Measurements from ENCODE around the gene ZFR2.

Gene ZFR2

DNA sequence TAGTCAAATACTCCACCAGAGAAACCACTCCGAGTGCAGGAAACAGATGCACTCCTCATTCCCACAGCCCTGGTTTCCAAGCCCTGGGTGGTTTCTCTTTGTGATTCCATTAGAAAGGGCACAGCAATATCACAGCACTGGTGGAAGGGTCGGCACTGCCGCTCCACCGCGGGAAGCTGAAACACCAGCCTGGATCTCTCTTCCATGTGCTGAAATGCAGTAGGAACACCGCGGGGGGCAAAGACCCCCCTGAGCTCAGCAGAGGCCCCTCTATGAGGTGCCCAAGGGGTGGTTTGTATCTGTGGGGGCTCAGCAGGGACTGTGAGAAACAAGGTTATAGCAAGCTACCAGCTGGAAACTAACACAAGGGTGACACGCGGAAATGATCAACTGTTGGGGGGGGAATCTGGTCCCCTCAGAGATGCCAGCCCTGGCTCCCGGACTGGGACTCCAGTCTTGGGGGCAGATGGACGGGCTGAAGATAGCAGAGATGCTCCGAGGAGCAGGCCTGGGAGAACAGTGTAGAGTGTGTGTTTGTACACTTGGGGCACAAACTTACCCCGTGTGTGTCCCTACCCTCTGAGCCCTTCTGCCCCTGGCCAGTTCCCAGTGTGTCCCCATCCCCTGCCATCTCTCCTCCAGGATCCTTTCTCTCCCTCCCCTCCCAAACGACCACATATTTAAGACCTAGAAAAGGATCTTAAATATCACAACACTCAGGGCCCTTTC, 1.8 kb downstream of the ZFR2 start:
- no peak overlapping the region for H3K4me2 ChIP-seq (ENCODE audit: low read length)
- peaks cover 72% of the 10 kb centered on the region for H3K27me3 ChIP-seq (ENCODE audit: control insufficient read depth, insufficient read depth, low read length)
- H3K4me1 ChIP-seq (ENCODE audit: control insufficient read depth, insufficient read depth, low read length): no peaks in the 10 kb centered on the region

DNA sequence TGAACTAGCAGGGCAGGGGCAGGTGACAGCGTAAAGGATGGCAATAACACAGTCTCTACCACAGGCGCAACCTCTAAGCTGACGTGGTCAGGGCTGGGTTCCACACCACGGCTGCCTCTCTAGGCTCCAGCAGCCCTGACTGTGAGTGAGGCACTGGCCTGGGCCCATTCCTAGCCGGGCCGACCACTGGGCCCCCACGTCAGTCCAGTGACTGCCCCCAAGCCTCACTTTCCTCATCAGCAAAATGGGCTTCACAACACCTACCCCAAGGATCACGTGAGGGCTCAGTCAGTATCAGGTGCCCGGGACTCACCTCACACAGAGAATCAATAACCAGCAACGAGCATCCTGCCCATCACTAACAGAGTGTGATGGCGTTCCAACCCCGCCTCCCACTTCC, 5.2 kb downstream of the ZFR2 start:
- Histone ChIP-seq H3K9ac (ENCODE audit: low read depth, low read length) (no peak overlapping the region), H3K9me3 (replicated peaks; ENCODE audit: low read length) (no peaks in the 10 kb centered on the region), H3K27me3 (ENCODE audit: control insufficient read depth, insufficient read depth, low read length) (peaks cover 79% of the 10 kb centered on the region), H3K4me3 (ENCODE audit: low read length) (no peak overlapping the region), H3K36me3 (ENCODE audit: insufficient read depth, low read length) (no peaks in the 10 kb centered on the region), H3K4me1 (ENCODE audit: control insufficient read depth, insufficient read depth, low read length) (no peaks in the 10 kb centered on the region), H3K4me2 (ENCODE audit: low read length) (no peak overlapping the region)

More for the DNA sequence above, 1.8 kb downstream of the ZFR2 start:
- Histone ChIP-seq H3K36me3 (ENCODE audit: insufficient read depth, low read length) (no peaks in the 10 kb centered on the region), H3K9me3 (replicated peaks; ENCODE audit: low read length) (no peaks in the 10 kb centered on the region), H3K4me3 (ENCODE audit: low read length) (no peak overlapping the region), H3K9ac (ENCODE audit: low read depth, low read length) (no peak overlapping the region)

DNA sequence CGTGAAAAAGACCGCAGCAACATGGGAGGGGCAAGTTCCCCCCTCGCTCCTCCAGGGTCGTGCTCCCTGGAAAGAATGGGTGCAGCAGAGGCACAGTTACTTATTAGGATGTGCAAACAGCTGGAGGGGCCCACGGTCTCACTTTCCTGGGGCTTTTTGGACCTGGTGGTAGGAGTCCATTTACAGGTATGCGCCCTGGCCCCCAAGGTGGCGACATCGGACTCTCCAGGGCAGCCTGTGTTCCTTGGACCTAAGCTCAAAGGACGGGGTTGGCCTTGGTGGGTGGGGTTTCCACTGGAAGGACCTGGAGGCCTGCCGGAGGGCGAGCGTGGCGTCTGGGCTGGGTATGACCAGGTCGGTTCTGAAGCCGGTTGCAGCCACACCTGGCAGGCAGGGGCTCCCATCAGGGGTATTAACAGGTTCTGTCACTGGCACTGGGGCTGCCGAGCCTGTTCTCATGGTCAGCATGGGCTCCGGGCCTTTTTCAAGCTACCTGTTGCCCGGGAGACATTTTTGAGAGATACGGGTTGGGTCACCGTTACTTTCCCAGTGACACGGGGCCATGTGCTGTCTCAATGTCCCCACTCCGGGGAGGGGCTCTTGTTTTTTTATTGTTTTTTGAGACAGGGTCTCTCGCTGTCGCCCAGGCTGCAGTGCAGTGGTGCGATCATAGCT, 5.9 kb downstream of the ZFR2 start:
- Histone ChIP-seq H3K4me1 (ENCODE audit: control insufficient read depth, insufficient read depth, low read length) (no peaks in the 10 kb centered on the region), H3K36me3 (ENCODE audit: insufficient read depth, low read length) (no peaks in the 10 kb centered on the region), H3K27me3 (ENCODE audit: control insufficient read depth, insufficient read depth, low read length) (peaks cover 80% of the 10 kb centered on the region), H3K4me2 (ENCODE audit: low read length) (no peak overlapping the region), H3K9ac (ENCODE audit: low read depth, low read length) (no peak overlapping the region), H3K9me3 (replicated peaks; ENCODE audit: low read length) (no peaks in the 10 kb centered on the region), H3K4me3 (ENCODE audit: low read length) (no peak overlapping the region)

DNA sequence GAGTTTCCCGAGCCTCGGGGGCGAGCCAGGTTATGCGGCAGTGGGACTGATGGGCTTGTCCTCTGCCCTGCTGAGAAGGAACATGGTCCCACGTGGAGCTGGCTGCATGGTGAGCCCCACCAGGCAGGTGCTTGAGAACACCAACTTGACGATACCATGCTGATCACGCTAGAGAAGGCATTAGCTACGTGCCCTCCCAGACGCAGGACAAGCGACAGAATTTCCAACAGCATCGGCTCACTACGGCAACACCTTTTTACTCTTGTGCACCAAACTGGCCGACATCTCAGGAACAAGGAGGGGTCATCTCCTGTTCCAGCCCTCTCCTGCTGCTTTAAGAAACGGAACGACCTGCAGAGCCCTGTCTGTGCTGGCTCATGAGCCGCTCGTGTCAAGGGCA, 8.3 kb downstream of the ZFR2 start:
- H3K4me2 ChIP-seq (ENCODE audit: low read length): no peak overlapping the region
- H3K9me3 ChIP-seq (replicated peaks; ENCODE audit: low read length): no peaks in the 10 kb centered on the region
- no peak overlapping the region for H3K4me3 ChIP-seq (ENCODE audit: low read length)
- H3K4me1 ChIP-seq (ENCODE audit: control insufficient read depth, insufficient read depth, low read length): no peaks in the 10 kb centered on the region
- no peaks in the 10 kb centered on the region for H3K36me3 ChIP-seq (ENCODE audit: insufficient read depth, low read length)
- H3K27me3 ChIP-seq (ENCODE audit: control insufficient read depth, insufficient read depth, low read length): peaks cover 69% of the 10 kb centered on the region
- H3K9ac ChIP-seq (ENCODE audit: low read depth, low read length): no peak overlapping the region

DNA sequence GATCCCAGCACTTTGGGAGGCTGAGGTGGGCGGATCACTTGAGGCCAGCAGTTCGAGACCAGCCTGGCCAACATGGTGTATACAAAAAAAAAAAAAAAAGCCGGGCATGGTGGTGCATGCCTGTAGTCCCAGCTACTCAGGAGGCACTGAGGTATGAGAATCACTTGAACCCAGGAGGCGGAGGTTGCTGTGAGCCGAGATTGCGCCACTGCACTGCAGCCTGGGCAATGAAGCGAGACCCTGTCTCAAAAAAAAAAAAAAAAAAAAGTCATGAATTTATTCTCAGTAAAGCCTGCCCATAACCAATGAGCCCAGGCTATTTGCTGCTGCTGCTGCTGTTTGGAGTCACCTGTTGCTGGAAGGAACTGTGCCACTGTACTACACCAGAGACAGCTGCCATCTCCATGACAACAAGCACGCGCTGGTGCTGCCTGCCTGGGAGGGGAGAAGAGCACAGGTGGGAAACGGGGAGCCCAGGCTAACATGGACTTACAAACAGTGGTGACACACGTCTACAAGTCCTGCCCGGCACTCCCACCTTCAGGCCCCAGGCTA, 11.3 kb downstream of the ZFR2 start:
- H3K4me3 ChIP-seq (ENCODE audit: low read length): no peak overlapping the region
- no peaks in the 10 kb centered on the region for H3K4me1 ChIP-seq (ENCODE audit: control insufficient read depth, insufficient read depth, low read length)
- no peak overlapping the region for H3K9ac ChIP-seq (ENCODE audit: low read depth, low read length)
- no peaks in the 10 kb centered on the region for H3K9me3 ChIP-seq (replicated peaks; ENCODE audit: low read length)
- no peak overlapping the region for H3K4me2 ChIP-seq (ENCODE audit: low read length)
- peaks cover 54% of the 10 kb centered on the region for H3K27me3 ChIP-seq (ENCODE audit: control insufficient read depth, insufficient read depth, low read length)
- no peaks in the 10 kb centered on the region for H3K36me3 ChIP-seq (ENCODE audit: insufficient read depth, low read length)

DNA sequence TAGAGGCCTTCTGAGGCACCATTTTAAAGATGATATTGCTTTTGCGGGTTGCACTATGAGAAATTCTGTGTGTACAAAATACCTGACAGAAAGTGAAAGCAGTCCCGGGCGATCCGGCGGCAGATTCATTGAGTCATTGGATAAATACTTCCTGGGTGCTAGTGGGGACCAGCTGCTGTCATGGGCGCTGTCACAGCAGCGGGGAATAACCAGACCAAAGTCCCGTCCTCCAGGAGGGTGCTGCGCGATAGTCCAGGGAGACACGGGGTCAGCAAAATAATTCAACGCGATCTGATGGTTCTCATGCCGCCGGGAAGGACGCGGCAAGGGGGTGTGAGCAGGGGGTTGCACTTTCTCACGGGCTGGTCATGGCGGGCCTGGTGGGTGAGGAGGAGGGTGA, 13.5 kb downstream of the ZFR2 start:
- Histone ChIP-seq H3K9me3 (replicated peaks; ENCODE audit: low read length) (peaks cover 7% of the 10 kb centered on the region), H3K4me3 (ENCODE audit: low read length) (no peak overlapping the region), H3K27me3 (ENCODE audit: control insufficient read depth, insufficient read depth, low read length) (peaks cover 49% of the 10 kb centered on the region), H3K9ac (ENCODE audit: low read depth, low read length) (no peak overlapping the region), H3K4me1 (ENCODE audit: control insufficient read depth, insufficient read depth, low read length) (no peaks in the 10 kb centered on the region), H3K36me3 (ENCODE audit: insufficient read depth, low read length) (no peaks in the 10 kb centered on the region), H3K4me2 (ENCODE audit: low read length) (no peak overlapping the region)

DNA sequence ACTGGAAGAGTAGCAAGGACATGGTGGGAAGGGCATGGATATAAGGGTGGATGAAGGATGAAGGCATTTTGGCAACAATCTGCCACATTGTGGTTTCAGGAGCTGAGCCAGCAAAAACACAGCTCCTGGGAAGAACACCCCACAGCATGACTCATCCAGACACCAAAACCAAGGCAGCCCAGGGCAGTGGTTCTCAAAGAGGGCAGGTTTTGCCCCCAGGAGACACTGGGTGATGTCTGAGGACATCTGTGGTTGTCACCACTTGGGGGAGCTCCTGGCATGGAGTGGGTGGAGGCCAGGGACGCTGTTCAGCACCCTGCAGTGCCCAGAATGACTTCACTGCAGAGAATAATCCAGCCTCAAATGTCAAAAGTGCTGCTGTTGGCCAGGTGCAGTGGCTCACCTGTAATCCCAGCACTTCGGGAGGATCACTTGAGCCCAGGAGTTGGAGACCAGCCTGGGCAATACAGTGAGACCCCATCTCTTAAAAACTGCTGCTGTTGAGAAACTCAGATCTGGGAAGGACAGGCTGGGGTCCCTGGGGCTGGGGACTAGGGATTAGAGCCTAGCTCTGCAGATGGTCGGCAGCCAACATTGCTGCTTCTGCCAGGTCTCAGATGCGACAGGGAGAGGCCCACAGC, 16.1 kb downstream of the ZFR2 start:
- Histone ChIP-seq H3K4me1 (ENCODE audit: control insufficient read depth, insufficient read depth, low read length) (no peaks in the 10 kb centered on the region), H3K27me3 (ENCODE audit: control insufficient read depth, insufficient read depth, low read length) (peaks cover 40% of the 10 kb centered on the region), H3K9ac (ENCODE audit: low read depth, low read length) (no peak overlapping the region), H3K4me2 (ENCODE audit: low read length) (no peak overlapping the region), H3K9me3 (replicated peaks; ENCODE audit: low read length) (peaks cover 7% of the 10 kb centered on the region), H3K36me3 (ENCODE audit: insufficient read depth, low read length) (no peaks in the 10 kb centered on the region), H3K4me3 (ENCODE audit: low read length) (no peak overlapping the region)

DNA sequence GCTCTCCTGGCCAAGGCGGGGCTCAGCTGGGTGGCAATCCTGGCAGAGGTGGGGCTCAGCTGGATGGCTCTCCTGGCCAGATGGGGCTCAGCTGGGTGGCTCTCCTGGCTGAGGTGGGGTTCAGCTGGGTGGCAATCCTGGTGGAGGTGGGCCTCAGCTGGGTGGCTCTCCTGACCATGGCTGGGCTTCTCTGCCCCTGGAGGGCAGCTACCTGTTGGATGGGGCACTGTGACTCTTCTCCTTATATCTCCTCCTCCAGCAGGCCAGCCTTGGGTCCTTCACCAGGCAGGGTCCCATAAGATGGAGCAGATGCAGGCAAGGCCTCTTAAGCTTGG, 16.7 kb downstream of the ZFR2 start:
- Histone ChIP-seq H3K9me3 (replicated peaks; ENCODE audit: low read length) (peaks cover 7% of the 10 kb centered on the region), H3K36me3 (ENCODE audit: insufficient read depth, low read length) (no peaks in the 10 kb centered on the region), H3K27me3 (ENCODE audit: control insufficient read depth, insufficient read depth, low read length) (peaks cover 39% of the 10 kb centered on the region), H3K4me3 (ENCODE audit: low read length) (no peak overlapping the region), H3K4me1 (ENCODE audit: control insufficient read depth, insufficient read depth, low read length) (no peaks in the 10 kb centered on the region), H3K4me2 (ENCODE audit: low read length) (no peak overlapping the region), H3K9ac (ENCODE audit: low read depth, low read length) (no peak overlapping the region)

DNA sequence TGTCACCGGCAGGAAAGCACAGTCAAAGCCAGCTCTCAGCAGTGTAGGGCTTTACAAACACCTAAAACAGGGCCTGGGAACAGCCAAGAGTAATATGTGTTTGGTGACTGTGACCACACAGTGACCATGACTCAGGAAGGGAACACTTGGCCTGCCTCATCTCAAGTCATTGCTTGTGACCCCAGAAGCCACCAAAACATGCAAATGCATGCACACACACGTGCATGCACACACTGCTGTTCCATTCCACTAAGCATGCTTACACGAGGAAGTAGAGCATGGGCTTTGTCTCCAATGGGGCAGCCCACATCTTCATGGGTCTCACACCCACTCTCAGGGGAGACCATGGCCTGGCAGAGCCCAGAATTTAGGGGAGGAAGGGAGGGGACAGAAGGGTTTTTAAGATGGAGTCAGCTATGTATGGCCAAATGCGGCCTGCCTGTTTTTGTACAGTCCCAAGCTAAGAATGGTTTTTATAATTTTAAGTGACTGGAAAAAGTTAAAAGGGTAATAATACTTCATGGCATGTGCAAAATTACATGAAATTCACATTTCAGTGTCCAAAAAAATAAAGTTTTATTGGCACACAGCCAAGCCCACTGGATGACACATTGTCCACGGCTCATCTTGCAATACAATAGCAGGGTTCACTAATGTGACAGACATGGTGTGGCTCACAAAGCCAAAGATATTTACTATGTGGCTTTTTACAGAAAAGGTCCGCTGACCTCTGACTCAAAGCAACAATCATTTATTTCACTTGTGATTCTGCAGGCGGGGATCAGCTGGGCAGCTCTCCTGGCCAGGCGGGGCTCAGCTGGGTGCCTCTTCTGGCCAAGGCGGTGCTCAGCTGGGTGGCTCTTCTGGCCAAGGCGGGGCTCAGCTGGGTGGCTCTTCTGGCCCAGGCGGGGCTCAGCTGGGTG, 17.3 kb downstream of the ZFR2 start:
- H3K4me3 ChIP-seq (ENCODE audit: low read length): no peak overlapping the region
- H3K9me3 ChIP-seq (replicated peaks; ENCODE audit: low read length): peaks cover 7% of the 10 kb centered on the region
- no peaks in the 10 kb centered on the region for H3K4me1 ChIP-seq (ENCODE audit: control insufficient read depth, insufficient read depth, low read length)
- no peak overlapping the region for H3K4me2 ChIP-seq (ENCODE audit: low read length)
- H3K36me3 ChIP-seq (ENCODE audit: insufficient read depth, low read length): no peaks in the 10 kb centered on the region
- H3K27me3 ChIP-seq (ENCODE audit: control insufficient read depth, insufficient read depth, low read length): peaks cover 44% of the 10 kb centered on the region
- H3K9ac ChIP-seq (ENCODE audit: low read depth, low read length): no peak overlapping the region

DNA sequence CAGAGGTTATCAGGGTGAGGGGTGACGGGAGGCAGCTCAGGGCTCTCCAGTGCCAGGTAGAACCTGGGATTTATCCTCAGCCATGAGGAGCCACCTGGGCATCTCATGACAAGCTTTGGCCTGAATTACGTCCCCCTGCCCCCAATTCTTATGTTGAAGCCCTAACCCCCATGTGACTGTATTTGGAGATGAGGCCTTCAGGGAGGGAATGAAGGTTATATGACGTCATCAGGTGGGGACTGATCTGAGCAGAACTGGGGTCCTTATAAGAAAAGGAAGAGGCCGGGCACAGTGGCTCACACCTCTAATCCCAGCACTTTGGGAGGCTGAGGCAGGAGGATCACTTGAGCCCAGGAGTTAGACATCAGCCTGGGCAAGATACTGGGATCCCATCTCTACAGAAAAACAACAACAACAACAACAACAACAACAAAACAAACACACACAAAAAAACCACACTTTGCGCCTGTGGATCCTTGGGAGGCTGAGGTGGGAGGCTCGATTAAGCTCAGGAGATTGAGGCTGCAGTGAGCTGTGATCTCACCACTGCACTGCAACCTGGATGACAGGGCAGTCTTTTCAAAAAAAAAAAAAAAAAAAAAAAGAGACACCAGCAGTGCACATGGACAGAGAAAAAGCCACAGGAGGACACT, 18.4 kb downstream of the ZFR2 start:
- no peak overlapping the region for H3K4me2 ChIP-seq (ENCODE audit: low read length)
- peaks cover 39% of the 10 kb centered on the region for H3K27me3 ChIP-seq (ENCODE audit: control insufficient read depth, insufficient read depth, low read length)
- no peak overlapping the region for H3K9ac ChIP-seq (ENCODE audit: low read depth, low read length)
- H3K4me3 ChIP-seq (ENCODE audit: low read length): no peak overlapping the region
- H3K36me3 ChIP-seq (ENCODE audit: insufficient read depth, low read length): no peaks in the 10 kb centered on the region
- H3K4me1 ChIP-seq (ENCODE audit: control insufficient read depth, insufficient read depth, low read length): no peaks in the 10 kb centered on the region
- H3K9me3 ChIP-seq (replicated peaks; ENCODE audit: low read length): peaks cover 7% of the 10 kb centered on the region
